Transverse colon (tissue), 3 donors: ENCODE results near the gene PTGES2.

Source experiments
- EP300 ChIP-seq: sonication (generic); formaldehyde crosslinking; IDR thresholded peaks from one replicate; pipeline ENCODE4 v1.6.1; 2017; ENCODE audit warnings: antibody characterized with exemption, low read depth
- POLR2A ChIP-seq: fragments of 450-650 bp; IDR thresholded peaks from one replicate; pipeline ENCODE4 v1.6.1; 2016; ENCODE audit warnings: antibody characterized with exemption, mild to moderate bottlenecking, moderate library complexity
- TF ChIP-seq, protein P1 (sequence below), 5 experiments: fragments of 200-600 bp in 3 of 5; fragments of 450-650 bp in 2 of 5; sonication (generic) in 3 of 5; IDR thresholded peaks; 1 replicate in 2 of 5; 2 replicates in 3 of 5; pipeline ENCODE4 v1.5.1; 2016 to 2017; ENCODE audit warnings: antibody characterized with exemption in 5 of 5, inconsistent platforms in 3 of 5, mild to moderate bottlenecking in 2 of 5, moderate library complexity in 1 of 5

DNA sequence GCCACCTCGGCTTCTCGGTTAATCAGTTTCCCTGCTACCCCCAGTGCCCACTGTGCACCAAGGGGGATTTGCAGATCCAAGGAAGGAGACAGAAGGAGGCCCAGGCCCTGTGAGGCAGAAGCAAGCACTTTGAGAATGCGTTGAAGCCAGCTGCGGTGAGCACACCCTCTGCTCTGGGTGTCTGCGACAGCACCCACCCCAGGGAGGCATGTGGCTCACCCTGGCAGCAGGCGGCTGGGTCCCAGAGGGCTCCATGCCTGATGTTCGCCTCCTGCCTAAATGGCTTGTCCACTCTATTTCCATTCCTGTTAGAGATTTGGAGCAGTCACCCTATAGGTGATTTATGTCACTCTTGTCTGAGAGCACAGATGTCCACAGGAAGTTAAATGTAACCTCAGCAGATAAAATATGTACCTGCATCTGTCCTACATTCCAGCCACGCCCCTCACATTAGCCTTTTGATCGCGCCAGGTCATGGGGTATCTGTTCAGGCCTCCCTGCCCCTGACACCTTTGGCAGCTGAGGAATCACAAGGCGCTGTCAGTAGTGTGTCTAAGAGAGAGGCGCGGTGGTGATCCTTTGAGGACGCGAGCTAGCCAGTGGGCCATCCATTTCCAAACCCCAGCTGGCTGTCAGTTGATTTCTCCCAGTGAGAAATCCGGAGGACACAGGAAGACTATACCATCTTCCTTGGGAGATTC, 28.1 kb downstream of the PTGES2 start:
- TF ChIP-seq, protein P1, sequence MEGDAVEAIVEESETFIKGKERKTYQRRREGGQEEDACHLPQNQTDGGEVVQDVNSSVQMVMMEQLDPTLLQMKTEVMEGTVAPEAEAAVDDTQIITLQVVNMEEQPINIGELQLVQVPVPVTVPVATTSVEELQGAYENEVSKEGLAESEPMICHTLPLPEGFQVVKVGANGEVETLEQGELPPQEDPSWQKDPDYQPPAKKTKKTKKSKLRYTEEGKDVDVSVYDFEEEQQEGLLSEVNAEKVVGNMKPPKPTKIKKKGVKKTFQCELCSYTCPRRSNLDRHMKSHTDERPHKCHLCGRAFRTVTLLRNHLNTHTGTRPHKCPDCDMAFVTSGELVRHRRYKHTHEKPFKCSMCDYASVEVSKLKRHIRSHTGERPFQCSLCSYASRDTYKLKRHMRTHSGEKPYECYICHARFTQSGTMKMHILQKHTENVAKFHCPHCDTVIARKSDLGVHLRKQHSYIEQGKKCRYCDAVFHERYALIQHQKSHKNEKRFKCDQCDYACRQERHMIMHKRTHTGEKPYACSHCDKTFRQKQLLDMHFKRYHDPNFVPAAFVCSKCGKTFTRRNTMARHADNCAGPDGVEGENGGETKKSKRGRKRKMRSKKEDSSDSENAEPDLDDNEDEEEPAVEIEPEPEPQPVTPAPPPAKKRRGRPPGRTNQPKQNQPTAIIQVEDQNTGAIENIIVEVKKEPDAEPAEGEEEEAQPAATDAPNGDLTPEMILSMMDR (IDR thresholded peaks at IDR 0.05): no peak
- TF ChIP-seq POLR2A (peak; percentile 12), EP300 (no peak)
